ENCODE results near the gene KCNQ1. TPM values are rescaled to one million over a fixed set of nuclear protein-coding genes. Genes with fewer than 3 reads are reported as not detected.

Gene KCNQ1
- total and polyA plus RNA-seq, 9 donors: 1.4 to 17.2 (median 3.8) TPM

DNA sequence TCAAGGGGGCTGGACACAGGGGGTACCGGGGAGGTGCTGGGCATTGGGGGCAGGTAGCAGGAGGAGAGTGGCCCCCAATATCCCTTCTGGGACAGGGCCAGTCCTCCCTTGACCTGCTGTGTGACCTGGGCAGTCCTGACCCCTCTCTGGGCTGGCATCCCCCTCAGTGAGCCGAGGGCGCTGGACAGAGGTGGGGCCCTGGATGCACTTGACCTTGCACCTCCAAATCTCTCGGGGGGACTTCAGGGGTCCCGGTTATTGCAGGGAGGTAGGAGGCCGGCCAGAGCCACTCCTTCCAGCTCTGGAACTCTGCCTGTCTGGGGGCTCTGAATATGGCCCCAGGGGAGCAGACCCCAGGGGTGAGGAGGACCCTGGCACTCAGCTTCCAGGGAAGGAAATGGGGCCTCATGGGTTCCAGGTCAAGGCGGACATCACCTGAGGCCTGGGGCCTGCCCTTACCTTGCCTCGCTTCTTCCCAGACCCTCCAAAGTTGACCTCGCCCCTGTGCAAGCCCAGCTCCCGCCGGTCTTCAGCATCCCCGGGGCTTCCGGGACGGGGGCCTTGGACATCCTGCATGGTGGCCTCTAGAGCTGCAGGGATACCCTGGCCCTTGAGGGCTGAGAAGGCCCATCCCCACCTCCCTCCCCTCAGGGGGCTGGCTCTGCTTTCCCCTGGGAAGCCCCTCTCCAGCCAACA lies 22.2 kb upstream of the KCNQ1 start:
- intact Hi-C loops (cut with DNase I): loop anchor here in 3 of 4 donors (5.0 to 10.0 kb wide), 3 partner anchors 102 to 472 kb away; no protein-coding TSS in a partner anchor
- no peak for TF ChIP-seq POLR2A (IDR thresholded peaks at IDR 0.05)
- TF ChIP-seq, protein P1, sequence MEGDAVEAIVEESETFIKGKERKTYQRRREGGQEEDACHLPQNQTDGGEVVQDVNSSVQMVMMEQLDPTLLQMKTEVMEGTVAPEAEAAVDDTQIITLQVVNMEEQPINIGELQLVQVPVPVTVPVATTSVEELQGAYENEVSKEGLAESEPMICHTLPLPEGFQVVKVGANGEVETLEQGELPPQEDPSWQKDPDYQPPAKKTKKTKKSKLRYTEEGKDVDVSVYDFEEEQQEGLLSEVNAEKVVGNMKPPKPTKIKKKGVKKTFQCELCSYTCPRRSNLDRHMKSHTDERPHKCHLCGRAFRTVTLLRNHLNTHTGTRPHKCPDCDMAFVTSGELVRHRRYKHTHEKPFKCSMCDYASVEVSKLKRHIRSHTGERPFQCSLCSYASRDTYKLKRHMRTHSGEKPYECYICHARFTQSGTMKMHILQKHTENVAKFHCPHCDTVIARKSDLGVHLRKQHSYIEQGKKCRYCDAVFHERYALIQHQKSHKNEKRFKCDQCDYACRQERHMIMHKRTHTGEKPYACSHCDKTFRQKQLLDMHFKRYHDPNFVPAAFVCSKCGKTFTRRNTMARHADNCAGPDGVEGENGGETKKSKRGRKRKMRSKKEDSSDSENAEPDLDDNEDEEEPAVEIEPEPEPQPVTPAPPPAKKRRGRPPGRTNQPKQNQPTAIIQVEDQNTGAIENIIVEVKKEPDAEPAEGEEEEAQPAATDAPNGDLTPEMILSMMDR (IDR thresholded peaks at IDR 0.05): no peak
- TF ChIP-seq EP300 (IDR thresholded peaks at IDR 0.05): no peak
- no peak overlapping the region for H3K4me3 ChIP-seq
- H3K36me3 ChIP-seq: no peaks in the 10 kb centered on the region
- DNase-seq: peak in 1 of 5 donors; percentile 9
- H3K27me3 ChIP-seq: no peaks in the 10 kb centered on the region
- WGBS, 3 donors: 79 to 84% (median 83%) methylated on average over 14 of the region's 14 CpGs
- peaks cover 2% of the 10 kb centered on the region for H3K4me1 ChIP-seq (ENCODE audit: insufficient read depth)
- H3K9me3 ChIP-seq: no peaks in the 10 kb centered on the region
- H3K27ac ChIP-seq: no peak overlapping the region

DNA sequence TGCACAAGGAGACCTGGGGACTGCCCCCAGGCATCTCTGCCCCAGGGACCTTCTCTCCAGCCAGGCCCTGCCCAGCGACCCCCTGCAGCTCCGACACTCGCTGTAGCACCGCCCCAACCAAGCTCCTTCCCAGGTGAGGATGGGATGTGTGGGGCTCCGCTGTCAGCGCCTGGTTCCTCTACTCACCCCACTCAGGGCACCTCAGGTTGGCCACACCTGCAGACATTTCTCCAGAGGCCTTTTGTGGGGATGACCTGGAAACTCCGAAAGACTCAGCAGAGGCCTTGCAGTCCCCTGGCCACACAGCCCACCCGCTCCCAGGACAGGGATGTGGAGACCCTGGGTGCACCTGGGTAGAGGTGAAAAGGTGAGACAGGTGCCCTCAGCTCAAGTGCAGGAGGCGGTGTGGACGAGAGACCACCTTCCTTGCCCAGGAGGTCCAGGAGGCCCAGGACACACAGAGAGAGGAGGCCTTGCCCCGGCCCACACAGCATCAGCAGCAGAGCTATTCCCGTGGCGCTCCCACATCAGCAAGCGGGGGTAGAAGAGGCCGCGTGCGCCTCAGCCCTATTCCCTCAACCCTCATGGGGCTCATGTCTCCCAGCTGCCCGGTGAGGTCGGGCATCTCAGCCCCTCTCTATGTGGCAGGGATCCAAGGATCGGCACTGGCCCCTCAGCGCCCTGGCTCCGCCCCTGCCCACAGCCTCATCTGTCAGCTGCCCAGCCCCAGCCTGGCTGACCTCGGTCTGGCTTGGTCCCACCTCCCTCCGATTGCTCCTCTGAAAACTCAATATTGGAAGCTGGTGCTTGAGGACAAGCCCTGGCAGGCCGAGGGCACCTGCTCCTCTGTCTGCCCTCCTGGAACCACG lies 21.4 kb upstream of the KCNQ1 start:
- Histone ChIP-seq H3K36me3 (no peaks in the 10 kb centered on the region), H3K4me3 (no peak overlapping the region), H3K27ac (no peak overlapping the region), H3K9me3 (no peaks in the 10 kb centered on the region), H3K27me3 (no peaks in the 10 kb centered on the region), H3K4me1 (ENCODE audit: insufficient read depth) (peaks cover 2% of the 10 kb centered on the region)
- 69 to 80% (median 70%) methylated on average over 26 of the region's 26 CpGs for WGBS, 3 donors
- TF ChIP-seq, protein P1 (IDR thresholded peaks at IDR 0.05): no peak
- TF ChIP-seq EP300 (IDR thresholded peaks at IDR 0.05) (no peak), POLR2A (IDR thresholded peaks at IDR 0.05) (no peak)
- intact Hi-C loops (cut with DNase I): loop anchor here in 3 of 4 donors (5.0 to 10.0 kb wide), 3 partner anchors 101 to 471 kb away; no protein-coding TSS in a partner anchor
- no peak for DNase-seq

DNA sequence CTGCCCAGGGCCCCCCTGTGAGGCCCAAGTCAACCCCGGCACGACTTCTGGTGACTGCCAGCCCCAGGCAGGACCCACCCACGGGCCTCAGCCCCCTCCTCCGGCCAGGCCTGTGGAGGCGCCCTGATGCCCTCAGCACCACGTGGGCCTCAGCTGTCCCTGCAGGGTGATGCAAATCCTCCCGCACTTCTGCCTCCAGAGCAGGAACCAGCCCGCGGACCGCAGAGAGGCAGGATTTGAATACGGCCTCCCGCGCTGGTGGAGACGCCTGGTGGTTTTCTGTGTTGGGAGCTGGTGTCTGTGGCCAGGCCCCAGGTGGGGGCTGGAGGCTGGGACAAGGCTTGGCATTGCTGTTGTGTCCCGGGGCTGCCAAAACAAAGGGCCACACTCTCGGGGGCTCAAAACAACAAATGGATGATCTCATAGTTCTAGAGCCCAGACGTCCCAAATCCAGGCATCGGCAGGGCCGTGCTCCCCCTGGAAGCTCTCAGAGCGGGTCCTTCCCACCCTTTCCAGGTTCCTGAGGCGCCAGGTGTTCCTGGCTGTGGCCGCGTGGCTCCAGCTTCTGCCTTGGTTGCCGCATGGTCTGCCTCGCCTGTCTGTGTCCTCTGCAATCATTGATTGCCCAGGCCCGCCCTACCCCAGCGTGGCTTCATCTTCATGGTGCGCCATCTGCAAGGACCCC lies 19.9 kb upstream of the KCNQ1 start:
- no peak for TF ChIP-seq EP300 (IDR thresholded peaks at IDR 0.05)
- TF ChIP-seq, protein P1 (IDR thresholded peaks at IDR 0.05): no peak
- TF ChIP-seq POLR2A (IDR thresholded peaks at IDR 0.05): no peak
- no peak overlapping the region for H3K4me3 ChIP-seq
- H3K27me3 ChIP-seq: no peaks in the 10 kb centered on the region
- no peak overlapping the region for H3K27ac ChIP-seq
- intact Hi-C loops (cut with DNase I): loop anchor here in 3 of 4 donors (5.0 to 10.0 kb wide), 3 partner anchors 100 to 470 kb away; no protein-coding TSS in a partner anchor
- no peaks in the 10 kb centered on the region for H3K9me3 ChIP-seq
- no peaks in the 10 kb centered on the region for H3K36me3 ChIP-seq
- H3K4me1 ChIP-seq (ENCODE audit: insufficient read depth): peaks cover 2% of the 10 kb centered on the region
- DNase-seq: no peak
- 77 to 84% (median 80%) methylated on average over 27 to 28 of the region's 28 CpGs for WGBS, 3 donors

DNA sequence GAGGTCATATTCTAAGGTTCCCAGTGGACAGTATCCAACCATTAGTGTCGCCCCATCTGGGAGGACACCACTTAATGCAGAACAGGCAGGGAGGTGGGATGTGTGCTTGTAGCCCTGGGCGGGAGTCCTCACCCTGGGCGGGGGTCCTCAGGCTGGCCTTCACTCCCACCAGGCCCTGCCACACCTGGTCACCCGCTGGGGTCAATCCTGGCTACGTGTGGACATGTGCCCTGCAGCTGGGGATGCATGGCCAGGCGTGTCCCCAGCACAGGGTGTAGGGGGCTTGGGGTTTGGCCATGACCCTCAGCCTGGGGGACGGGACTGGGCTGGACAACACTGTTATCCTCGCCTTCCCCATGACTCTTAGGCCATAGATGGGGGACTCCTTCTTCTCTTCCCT lies 19.3 kb upstream of the KCNQ1 start:
- Histone ChIP-seq H3K4me3 (no peak overlapping the region), H3K27me3 (no peaks in the 10 kb centered on the region), H3K9me3 (no peaks in the 10 kb centered on the region), H3K36me3 (no peaks in the 10 kb centered on the region), H3K4me1 (ENCODE audit: insufficient read depth) (peaks cover 1% of the 10 kb centered on the region), H3K27ac (no peak overlapping the region)
- no peak for DNase-seq
- TF ChIP-seq, protein P1 (IDR thresholded peaks at IDR 0.05): no peak
- TF ChIP-seq POLR2A (IDR thresholded peaks at IDR 0.05) (no peak), EP300 (IDR thresholded peaks at IDR 0.05) (no peak)
- 76 to 80% (median 78%) methylated on average over 7 to 8 of the region's 8 CpGs for WGBS, 3 donors
- intact Hi-C loops (cut with DNase I): loop anchor here in 2 of 4 donors (10.0 kb wide), 2 partner anchors 99 to 469 kb away; no protein-coding TSS in a partner anchor
